ENCODE results near the gene LPIN3. TPM values are rescaled to one million over a fixed set of nuclear protein-coding genes. Genes with fewer than 3 reads are reported as not detected.

Gene LPIN3
- total and polyA plus RNA-seq, 2 of the 8 experiments (the other 6 are each of a cell fraction or from before 2014, with no cell fraction given) = 3.7 to 3.9 TPM

- TF ChIP-seq ATF2 (IDR thresholded peaks at IDR 0.05; ENCODE audit: low read length) = no peak
These were observed 26.7 kb downstream of the LPIN3 start (continued) for GRCh38 chr20:41367393-41367695.

Data from H1 (cell line).